NCI-H526 (cell line): ENCODE results near the gene KTN1.

Experiments used
- DNase-seq, 2 experiments: peaks; one replicate each; lab custom pipeline; 2025; lab: John Stamatoyannopoulos, UW

Gene KTN1

DNA sequence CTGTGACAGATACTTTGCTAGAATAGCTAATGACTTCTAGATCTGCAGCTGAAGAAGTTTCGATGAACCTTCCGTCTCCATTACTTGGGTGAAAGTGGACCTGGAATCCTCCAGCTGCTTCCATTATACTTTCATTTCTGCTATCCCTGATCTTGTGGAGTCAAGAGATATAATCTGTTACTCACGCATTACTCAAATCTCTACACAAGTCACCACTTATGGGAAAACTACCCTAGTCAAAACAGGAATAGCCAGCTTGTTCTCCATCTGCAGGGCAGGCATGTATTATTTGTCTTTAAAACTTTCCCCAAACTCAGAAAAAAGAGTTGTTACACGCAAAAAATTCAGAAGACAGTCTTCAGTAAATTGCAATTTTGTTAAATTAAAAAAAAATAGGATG lies 2.8 kb upstream of the KTN1 start:
- no peak for DNase-seq

DNA sequence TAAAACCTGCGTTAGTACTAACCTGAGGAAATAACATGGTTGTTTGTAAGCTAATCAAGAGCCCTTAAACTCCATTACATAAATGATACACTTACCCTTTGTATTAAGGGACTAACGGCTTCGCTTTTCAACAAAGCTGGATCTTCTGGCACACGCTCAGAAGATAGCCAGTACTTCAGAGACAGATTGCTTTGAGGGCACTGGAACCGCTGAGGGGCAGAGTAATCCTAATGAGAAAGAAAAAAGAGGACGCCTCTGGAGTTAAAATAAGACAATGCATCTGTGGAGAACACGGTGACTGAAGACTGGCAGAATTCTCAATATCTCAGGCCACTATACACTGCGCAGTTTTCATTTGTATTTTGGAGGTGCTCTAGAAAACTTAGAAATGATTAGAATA lies 1.5 kb upstream of the KTN1 start:
- peak; percentile 12 to 37 for DNase-seq

DNA sequence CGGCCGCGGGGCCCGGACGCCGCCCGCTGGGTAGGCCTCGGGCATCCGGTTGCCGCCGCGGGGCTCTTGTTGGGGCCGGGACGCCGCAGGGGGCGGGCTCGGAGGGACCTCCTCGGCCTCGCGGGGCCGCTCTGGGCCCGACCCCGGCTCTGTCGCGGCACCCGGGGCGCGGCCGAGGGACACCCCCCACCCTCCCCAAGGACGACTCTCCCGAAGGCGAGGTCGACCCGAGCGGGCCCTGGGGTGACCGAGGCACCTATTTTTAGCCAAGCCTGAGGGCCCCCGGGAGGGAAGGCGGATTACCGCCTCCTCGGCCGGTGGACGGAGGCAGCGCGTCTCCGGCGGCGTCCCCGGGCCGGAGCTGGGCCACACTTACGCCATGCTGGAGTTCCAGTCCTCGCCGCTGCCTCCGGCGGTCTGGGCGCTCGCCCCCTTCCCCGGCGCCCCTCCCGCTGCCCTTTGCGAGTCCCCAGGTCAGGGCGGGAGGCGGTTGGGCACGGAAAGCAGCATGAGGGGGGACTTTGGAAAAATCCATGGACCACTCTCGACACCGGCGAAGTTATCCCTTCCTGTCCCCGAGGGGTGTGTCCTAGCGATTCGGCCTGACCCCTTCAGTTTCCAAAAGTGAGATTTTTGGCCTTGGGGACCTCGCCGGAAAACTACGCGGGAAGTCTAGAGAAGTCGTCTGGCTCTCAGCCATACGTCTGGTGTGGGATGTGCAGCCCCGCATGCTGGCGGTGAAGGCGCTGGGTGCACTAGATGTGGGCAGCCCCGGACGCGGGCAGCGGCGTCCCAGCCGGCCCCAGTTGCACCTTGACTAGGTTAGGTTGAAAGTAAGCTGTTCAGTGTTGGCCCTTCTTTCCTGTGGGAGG lies 699 bp downstream of the KTN1 start:
- peak; percentile 59 to 74 for DNase-seq

DNA sequence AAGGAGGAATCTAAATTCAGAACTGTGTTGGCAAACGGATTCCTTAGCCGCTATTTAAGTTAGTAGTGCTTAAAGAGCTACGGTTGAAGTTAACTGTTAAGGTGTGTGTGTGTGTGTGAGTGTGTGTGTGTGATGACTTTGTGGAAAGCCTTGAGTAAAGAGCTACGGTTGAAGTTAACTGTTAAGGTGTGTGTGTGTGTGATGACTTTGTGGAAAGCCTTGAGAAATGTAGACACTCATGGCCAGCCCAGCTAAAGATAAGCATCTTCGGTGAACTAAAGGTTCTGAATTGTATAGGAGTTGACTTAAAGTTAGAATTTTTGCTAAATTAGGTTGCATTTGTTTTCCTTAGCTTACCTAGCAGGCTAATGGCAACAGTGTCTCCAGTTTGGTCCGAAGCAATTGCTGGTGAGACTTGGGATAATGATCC lies 1.4 kb downstream of the KTN1 start:
- DNase-seq: peak in 1 of 2 experiments; percentile 59

DNA sequence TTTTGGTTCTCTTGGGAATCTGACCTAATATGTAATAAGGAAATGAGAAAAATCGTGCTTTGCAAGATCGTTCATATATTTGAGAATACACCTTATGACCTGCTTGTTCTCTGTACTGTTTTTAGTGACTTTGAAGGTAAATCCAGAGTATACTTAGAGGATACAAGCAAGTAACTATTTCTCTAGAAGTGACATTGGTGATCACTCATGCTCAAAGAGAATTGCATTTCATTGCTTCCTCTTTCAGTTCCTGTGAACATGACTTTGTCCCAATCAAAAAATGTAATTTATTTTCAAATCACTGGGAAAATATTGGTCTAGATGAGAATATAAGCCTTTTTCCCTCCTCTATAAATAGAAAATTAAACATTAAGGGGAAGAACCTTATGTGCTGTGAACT lies 2.7 kb downstream of the KTN1 start:
- DNase-seq: no peak

DNA sequence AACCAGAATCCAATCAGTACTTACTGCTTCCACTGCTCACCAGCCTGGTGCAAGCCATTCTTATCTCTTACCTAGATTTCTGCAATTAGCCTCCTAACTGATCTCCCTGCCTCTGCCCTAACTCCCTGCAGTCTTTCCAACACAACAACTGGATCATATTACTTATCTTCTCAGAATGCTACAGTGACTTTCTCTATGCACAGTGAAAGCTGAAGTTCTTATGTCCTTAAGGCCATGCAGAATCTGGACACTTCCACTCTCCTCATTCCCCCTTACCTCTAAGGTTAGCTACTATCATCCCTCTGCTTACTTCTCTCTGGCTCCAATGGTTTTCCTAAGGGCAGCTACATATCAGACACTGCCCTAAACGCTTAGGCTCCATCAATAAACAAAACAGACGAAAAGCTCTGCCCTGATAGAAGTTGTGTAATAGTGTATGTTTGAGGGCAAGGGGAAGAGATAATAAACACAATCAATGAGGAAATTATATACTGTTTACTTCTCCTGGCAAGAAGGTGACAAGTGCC lies 4.0 kb downstream of the KTN1 start:
- peak; percentile 33 to 36 for DNase-seq

DNA sequence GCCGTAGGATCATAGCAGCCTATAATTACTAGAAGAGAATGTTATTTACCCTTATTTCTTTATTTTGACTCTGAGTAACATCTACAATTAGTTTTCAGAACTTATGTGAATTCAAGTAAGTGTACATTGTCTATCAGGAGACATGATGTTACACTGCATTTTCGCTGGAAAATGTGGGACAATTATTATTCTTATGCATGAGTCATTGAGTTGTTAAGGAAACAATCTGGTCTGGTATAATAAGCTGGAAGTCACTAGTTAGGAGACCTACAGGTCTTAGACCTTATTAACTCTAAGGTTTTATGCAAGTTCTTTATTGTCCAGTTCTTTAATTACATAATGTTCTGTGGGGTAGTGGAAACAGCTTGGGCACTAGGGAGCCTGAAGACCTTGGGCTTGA lies 5.8 kb downstream of the KTN1 start:
- no peak for DNase-seq

DNA sequence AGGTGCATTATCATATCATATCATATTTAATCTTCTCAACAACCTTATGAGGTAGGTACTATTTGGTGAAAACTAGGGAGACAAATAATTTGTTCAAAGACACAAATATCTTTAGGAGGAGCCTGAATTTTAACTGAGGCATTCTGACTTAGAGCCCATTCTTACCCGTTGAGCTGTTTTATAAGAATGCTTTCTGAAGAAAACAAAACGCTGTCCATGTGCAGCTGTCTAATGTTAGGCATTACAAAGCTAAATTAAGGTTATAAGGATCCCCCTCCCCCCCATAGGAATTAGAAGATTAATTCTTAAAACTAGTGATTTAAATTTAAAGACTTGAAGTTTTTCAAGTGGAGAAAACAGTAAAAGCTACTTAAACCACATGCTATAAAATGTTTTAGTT lies 6.4 kb downstream of the KTN1 start:
- no peak for DNase-seq

DNA sequence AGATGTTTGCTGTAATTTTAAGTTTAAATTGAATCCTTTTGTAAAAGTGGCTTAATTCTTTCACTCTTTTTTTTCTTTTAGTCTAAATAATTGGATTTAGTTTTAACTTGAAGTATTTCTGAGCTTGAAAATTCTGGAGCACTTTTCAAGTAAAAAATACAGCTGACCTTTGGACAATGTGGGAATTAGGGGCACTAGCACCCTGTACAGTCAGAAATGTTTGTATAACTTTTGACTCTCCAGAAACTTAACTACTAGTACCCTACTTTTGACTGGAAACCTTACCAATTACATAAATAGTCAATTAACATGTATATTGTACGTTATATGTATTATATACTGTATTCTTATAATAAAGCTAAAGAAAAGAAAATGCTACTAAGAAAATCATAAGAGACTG lies 7.8 kb downstream of the KTN1 start:
- DNase-seq: no peak

DNA sequence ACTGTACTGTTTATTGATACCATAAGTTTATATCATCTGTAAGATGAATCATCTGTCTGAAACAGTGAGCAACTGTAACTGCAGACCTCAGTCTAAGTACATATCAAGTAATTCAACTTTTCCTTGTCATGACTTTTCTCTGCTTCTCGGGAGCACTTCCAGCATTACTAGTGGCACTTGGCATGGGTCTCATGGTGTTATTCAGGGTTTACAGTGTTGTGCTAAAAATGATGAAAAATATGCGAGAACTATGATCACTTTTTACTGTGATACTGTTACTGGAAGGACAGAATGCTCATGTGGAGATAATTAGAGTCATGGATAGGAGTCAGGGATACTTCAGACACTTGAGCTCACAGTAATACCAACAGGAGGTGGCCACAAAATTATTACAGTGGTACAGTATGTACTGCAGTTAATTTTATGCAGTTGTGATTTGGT lies 8.3 kb downstream of the KTN1 start:
- no peak for DNase-seq

DNA sequence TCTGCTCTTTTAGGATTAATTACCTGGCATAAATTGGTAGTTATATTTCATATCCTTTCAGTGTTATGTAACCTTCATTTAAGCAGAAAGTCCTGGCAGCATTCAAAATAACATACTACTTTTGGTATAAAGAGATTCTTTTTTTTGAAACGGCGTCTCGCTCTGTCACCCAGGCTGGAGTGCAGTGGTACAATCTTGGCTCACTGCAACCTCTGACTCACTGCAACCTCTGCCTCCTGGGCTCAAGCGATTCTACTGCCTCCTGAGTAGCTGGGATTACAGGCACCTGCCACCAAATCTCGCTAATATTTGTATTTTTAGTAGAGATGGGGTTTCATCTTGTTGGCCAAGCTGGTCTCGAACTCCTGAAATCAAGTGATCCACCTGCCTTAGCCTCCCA lies 9.2 kb downstream of the KTN1 start:
- no peak for DNase-seq

DNA sequence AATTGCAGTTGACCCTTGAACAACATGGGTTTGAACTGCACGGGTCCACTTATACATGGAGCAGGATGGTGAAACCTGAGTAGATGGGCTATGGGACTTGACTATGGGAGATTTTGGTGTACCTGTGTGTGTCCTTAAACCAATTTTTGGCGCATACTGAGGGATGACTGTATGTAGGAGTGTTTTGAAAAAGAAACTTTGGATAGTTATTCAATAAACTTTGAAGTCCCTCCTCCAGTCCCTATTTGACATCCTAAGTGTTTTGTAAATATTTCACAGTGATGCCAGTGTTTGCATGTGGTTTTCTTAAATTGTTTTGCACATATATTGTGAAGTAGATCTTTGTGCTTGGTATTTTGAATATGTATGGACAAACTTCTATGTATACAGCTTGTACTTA lies 12.4 kb downstream of the KTN1 start:
- DNase-seq: peak in 1 of 2 experiments; percentile 4

DNA sequence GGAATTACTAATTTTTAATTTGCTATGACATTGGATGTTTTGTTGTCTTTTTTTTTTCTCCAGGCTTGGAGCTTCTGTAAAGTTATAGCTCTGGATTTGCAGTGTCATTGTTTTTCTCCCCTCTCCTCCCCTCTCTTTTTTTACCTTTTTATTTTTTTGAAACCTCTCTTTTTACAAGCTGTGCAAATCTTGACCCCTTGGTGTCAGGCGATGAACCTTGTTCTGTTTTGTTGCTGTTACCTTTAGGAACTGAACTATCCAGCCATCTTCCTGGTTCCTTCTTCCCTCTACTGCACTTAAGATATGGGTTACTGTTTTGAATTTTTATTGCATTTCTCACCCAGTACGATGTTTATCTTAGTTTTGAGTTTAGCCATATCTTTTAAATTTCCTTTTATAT lies 13.7 kb downstream of the KTN1 start:
- DNase-seq: no peak

DNA sequence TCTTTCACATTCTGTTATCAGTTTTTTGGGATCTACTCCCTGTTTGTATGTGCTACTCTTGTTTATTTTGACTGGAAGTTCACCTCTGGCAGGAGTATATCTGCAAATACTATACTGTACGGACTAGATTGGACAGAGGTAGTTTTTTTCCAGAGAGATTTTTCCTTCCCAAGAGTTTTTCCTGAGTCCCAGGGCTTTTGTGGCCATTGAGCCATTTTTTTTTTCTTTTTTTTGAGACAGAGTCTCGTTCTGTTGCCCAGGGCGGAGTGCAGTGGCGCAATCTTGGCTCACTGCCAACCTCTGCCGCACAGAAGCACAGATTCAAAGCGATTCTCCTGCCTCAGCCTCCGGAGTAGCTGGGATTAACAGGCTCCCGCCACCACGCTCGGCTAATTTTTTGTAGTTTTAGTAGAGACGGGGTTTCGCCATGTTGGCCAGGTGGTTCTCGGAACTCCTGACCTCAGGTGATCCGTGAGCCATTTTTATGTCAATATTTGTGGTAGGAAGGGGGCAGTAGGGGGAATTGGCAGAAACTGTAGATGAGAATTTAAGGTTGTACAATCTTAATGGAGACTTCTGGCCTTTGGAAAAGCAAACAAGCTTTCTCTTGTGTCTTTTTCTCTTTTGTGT lies 19.4 kb downstream of the KTN1 start:
- DNase-seq: no peak

DNA sequence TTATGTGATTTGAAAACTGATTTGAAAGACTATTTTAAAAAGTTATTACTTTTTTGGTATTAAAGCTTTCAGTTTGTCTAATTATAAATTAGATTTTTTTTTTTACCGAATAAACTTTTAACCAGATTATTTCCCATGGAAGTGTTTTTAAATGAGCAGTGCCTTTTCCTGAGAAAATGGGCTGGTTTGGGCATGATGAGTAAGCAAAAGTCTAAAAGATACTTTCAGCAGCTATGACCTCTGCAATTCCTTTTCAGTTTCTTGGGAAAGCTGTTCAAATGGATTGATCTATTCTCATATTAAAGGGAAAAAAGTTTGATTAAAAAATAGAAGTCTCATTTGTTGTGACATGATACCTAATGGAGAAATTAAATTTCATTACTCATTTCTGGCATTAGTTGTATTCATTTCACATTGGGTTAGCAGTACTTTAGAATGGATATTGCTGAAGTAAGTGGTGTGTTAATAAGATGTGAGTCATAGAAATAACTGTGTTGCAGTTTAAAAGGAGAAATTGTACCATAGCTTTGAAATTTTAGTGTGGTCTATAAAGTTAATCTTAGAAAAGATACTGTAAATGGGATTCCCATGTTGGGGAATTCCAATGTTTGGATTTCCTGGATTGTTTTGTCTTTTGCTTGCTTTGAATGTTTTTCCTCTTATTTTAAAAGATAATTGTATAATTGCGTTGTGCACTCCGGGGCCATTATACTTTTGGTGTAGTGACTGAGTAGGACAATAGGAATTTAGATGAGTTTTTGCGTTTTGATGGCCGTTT lies 21.0 kb downstream of the KTN1 start:
- DNase-seq: no peak

DNA sequence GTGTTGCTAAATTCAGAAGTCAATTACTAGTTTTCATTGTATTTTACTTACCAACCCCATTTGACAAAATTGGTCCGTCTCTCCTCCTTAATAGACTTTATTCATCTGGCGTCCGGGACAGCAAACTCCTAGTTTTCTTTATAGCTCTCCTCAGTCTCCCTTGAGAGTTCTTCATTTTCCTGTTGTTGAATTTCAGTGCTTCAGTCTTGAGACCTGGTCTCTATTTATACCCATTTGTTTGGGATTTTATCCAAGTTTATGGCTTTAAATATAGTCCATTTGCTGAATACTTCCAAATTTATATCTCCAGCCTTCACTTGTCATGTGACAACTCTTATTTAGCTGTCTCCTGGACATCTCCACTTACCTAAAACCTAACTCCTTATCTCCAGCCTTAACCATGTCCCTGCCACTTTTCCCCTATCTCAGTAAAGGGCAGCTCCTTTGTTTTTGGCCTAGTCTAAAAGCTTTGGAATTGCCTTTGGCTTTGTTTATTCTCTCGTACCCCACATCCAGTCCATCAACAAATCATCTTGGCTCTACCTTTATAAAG lies 23.5 kb downstream of the KTN1 start:
- no peak for DNase-seq

DNA sequence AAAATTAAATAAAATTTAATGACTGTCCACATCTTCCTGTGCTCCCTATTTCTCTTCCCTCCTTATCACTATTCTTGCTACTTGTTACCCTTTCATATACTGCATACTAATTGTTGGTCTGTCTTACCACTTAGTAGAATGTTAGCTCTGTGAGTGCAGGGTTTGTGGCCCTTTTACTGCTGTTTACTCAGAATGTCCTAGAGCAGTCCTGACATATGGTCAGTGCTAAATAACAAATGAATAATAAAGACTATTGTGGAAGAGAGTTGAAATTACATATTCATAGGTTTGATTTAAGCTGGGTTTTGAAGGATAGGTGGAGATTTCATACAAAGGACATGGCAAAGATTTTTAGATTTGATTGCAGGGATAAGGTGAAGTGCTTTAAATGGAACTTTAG lies 24.5 kb downstream of the KTN1 start:
- DNase-seq: no peak

DNA sequence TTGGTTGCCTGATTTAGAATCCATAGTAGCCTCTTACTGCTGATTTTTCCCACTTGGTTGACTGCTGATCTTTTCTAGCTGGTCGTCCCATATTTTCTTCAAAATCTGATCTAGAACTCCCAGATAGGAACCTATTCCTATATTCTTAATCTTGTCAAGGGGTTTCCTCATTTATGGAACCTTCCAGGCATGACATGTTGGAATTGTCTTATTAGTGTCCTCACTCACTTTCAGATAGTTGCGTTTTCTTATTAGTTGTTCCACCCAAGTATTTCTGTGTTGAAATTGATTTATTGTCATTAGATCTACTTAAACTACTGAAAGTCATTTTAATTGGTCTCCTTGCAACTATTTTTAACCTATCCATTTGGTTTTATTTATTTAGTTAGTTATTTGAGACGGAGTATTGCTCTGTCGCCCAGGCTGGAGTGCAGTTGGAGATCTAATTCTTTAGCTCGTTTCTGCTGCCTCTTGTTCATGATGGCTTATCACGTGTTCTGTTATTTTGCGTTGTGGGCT lies 25.0 kb downstream of the KTN1 start:
- no peak for DNase-seq

DNA sequence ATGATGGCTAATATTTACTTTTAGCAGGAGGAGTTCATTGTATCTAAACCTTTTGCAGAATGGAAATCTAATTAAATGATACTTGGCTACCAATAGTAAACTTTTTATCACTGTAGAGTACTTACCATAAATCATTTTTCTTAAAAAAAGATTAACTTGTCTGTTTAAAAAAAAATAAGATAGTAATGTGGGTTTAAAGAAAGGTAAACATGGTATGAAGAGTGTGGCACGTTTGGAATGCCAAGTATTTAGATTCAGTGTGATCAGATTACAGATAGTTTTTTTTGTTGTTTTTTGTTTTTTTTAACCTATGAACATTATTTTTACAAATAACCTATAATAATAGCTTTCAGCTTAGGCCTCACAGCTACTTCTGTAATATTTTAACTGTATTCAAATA lies 25.8 kb downstream of the KTN1 start:
- no peak for DNase-seq

DNA sequence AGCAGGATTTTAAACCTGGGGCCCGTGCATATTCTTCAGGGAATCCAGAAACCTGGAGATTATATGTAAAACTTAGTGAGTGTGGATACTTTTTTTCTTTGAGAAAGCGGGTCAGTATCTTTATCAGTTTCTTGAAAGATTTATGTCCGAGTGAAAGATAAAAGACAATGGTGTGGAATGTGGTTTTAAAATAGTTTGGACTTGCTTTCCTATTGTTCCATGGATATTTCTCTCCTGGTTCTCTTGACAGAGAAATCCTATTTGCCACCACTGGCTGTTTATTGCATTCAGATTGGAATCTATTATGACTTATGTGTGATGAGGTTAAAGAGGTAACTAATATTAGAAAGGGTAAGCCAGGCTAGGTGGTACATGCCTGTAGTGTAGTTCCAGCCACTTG lies 27.4 kb downstream of the KTN1 start:
- no peak for DNase-seq

DNA sequence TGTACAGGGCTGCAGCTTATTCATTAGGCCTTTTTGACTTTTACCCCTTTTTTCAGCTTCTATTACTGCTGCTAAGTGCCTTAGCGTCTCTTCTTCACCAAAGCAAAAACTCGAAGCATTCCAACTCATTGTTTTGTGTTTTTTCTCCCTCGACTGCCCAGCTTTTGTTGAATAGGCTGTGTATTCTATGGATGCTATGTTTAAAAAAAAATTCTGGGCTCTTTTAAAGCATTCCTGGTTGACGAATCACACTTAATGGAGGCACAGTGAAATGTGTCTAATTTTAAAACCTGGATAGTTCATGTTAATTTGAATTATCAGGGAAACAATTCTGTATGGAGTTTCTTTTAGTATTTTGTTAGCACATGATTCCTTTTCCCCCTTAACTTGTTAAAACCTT lies 29.7 kb downstream of the KTN1 start:
- no peak for DNase-seq
